Brain microvascular endothelial cell (primary cell): Measurements from ENCODE around the gene PDCD5.
"Not testable (repeated sequence)": the region's sequence is repeated elsewhere in the genome, so short reads cannot be mapped to it uniquely, and the experiment has no call there.

Experiments used
- DNase-seq: peaks from one replicate; pipeline ENCODE4 v3.0.0-alpha.2; 2020
- H3K27ac ChIP-seq: fragments of 250-450 bp; sonication (Bioruptor Pico); 2 replicates; pipeline ENCODE4 v1.5.1; 2020; ENCODE audit warnings: mild to moderate bottlenecking, moderate library complexity
- H3K27me3 ChIP-seq: fragments of 250-450 bp; sonication (Bioruptor Pico); replicated peaks from 2 replicates; pipeline ENCODE4 v1.5.1; 2020; ENCODE audit warnings: mild to moderate bottlenecking
- H3K36me3 ChIP-seq: fragments of 250-450 bp; sonication (Bioruptor Pico); replicated peaks from 2 replicates; pipeline ENCODE4 v1.5.1; 2020; ENCODE audit warnings: mild to moderate bottlenecking
- H3K4me3 ChIP-seq: 2 replicates; pipeline ENCODE4 v1.5.1; 2011; ENCODE audit warnings: low read depth, mild to moderate bottlenecking, control low read depth, low read length, moderate library complexity
- in situ Hi-C: cut with HindIII; loops from 2 replicates; pipeline ENCODE4 v1.10.0; 2017; ENCODE audit warnings: low sequenced_read_pairs, low pct_ligation_motif_present
- TF ChIP-seq, protein P1 (sequence below): IDR thresholded peaks from 2 replicates; pipeline ENCODE4 v1.5.1; 2011; ENCODE audit warnings: low read depth, mild to moderate bottlenecking, moderate library complexity, low read length, control low read depth, inconsistent platforms; ENCODE audit errors: missing control alignments

The PDCD5 gene

GRCh38 chr19:32558607-32559228, 22.3 kb upstream of the PDCD5 start:
- Histone ChIP-seq H3K4me3 (no peak overlapping the region), H3K27me3 (no peaks in the 10 kb centered on the region), H3K27ac (no peak overlapping the region), H3K36me3 (no peaks in the 10 kb centered on the region)
- TF ChIP-seq, protein P1, sequence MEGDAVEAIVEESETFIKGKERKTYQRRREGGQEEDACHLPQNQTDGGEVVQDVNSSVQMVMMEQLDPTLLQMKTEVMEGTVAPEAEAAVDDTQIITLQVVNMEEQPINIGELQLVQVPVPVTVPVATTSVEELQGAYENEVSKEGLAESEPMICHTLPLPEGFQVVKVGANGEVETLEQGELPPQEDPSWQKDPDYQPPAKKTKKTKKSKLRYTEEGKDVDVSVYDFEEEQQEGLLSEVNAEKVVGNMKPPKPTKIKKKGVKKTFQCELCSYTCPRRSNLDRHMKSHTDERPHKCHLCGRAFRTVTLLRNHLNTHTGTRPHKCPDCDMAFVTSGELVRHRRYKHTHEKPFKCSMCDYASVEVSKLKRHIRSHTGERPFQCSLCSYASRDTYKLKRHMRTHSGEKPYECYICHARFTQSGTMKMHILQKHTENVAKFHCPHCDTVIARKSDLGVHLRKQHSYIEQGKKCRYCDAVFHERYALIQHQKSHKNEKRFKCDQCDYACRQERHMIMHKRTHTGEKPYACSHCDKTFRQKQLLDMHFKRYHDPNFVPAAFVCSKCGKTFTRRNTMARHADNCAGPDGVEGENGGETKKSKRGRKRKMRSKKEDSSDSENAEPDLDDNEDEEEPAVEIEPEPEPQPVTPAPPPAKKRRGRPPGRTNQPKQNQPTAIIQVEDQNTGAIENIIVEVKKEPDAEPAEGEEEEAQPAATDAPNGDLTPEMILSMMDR, result no peak
- in situ Hi-C loops, result no loop called here
- no peak for DNase-seq

GRCh38 chr19:32563761-32564160, 17.2 kb upstream of the PDCD5 start:
- H3K27me3 ChIP-seq, result no peaks in the 10 kb centered on the region
- in situ Hi-C loops, result no loop called here

DNA sequence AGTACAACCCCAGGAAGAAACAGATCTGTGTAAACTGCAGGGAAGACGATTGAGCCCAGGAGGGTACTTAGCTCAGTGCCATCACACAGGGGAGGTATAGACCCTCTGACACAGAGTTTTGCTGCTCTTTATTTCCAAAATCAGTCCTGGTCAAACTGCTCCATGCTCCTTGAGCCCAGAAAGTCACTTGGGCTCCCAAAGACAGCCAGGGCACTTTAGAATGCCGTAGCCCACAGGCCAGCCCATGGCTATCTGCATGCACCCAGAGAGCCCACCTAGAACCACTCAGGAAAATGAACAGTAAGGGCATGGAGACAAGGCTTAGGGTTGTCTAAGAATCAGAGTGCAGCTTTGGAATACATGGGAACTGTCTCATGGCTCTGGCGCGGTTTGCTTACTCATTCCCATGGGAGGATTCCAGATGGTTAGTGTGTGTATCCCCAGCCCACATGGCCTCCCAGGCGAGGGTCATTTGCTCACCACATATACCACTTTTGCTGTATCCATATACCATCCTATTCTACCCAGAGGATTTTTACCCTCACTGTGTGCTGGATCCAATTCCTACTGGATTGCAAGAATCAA, 14.7 kb upstream of the PDCD5 start:
- peak; percentile 60 for DNase-seq
- Histone ChIP-seq H3K4me3 (no peak overlapping the region), H3K27me3 (no peaks in the 10 kb centered on the region), H3K36me3 (no peaks in the 10 kb centered on the region), H3K27ac (no peak overlapping the region)
- TF ChIP-seq, protein P1, result no peak
- in situ Hi-C loops, result no loop called here

More at GRCh38 chr19:32563761-32564160, 17.2 kb upstream of the PDCD5 start:
- TF ChIP-seq, protein P1, result no peak
- DNase-seq, result no peak
- H3K27ac ChIP-seq, result no peak overlapping the region
- no peak overlapping the region for H3K4me3 ChIP-seq
- no peaks in the 10 kb centered on the region for H3K36me3 ChIP-seq

- Histone ChIP-seq H3K27me3 (no peaks in the 10 kb centered on the region), H3K4me3 (no peak overlapping the region), H3K27ac (no peak overlapping the region), H3K36me3 (no peaks in the 10 kb centered on the region)
- DNase-seq, result no peak
- TF ChIP-seq, protein P1, result no peak
- in situ Hi-C loops, result no loop called here
These were observed 13.5 kb upstream of the PDCD5 start for GRCh38 chr19:32567486-32567885.

DNA sequence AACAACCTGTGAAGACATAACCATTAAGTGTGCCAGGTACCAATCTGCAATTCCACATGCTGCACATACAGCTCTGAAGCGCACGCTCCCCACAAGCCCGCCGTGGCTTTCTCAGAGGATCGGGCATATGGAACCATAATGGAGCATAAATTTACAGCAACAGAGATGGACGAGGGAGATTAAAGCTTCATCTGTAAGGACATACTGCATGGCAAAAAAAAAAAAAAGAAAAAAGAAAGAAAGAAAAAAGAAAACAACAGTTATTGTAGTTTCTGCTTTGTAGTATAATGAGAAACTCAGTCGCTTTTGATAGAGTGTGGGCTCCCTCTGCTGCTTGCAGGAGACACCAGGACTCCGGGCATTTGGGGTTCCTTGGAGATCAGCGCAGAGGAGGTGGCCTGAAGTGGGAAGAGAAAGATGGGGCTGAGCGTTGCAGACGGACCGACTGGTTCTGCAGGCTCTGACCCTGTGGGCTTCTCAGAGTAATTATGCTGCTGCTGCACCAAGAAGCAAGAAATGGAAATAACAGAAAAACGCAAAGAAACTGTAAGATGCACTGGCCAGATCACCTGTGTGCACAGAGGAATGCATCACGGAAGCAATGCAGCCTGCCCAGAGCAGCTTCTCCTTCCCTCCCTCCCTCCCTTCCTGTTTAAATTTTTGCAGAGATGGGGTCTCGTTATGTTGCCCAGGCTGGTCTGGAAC, 10.8 kb upstream of the PDCD5 start:
- H3K36me3 ChIP-seq, result no peaks in the 10 kb centered on the region
- no peak overlapping the region for H3K27ac ChIP-seq
- no peaks in the 10 kb centered on the region for H3K27me3 ChIP-seq
- H3K4me3 ChIP-seq, result no peak overlapping the region
- DNase-seq, result peak; percentile 61
- in situ Hi-C loops, result no loop called here
- TF ChIP-seq, protein P1, result peak; percentile 86

DNA sequence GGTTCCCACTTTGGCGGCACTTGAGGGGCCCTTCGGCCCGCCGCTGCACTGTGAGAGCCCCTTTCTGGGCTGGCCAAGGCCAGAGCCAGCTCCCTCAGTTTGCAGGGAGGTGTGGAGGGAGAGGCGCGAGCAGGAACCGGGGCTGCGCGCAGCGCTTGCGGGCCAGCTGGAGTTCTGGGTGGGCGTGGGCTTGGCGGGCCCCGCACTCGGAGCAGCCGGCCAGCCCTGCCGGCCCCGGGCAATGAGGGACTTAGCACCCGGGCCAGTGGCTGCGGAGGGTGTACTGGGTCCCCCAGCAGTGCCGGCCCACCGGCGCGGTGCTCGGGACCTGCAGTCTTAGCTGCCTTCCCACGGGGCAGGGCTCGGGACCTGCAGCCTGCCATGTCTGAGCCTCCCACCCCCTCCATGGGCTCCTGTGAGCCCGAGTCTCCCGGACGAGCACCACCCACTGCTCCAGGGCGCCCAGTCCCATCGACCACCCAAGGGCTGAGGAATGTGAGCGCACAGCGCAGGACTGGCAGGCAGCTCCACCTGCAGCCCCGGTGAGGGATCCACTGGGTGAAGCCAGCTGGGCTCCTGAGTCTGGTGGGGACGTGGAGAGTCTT, 9.4 kb upstream of the PDCD5 start:
- H3K4me3 ChIP-seq, in situ Hi-C loops, DNase-seq, H3K27me3 ChIP-seq, H3K27ac ChIP-seq, H3K36me3 ChIP-seq: not testable (repeated sequence)

GRCh38 chr19:32572700-32573491, 8.1 kb upstream of the PDCD5 start:
- H3K4me3 ChIP-seq, in situ Hi-C loops, DNase-seq, H3K27me3 ChIP-seq, H3K27ac ChIP-seq, H3K36me3 ChIP-seq: not testable (repeated sequence)
